WI38 (cell line): Measurements from ENCODE around the gene PYCR2.

Source experiments
- H3K4me3 ChIP-seq: 2 replicates; pipeline ENCODE4 v1.5.1; 2011; ENCODE audit warnings: low read depth, mild to moderate bottlenecking, control low read depth, low read length
- TF ChIP-seq, protein P1 (sequence below): IDR thresholded peaks from 2 replicates; pipeline ENCODE4 v1.5.1; 2012; ENCODE audit warnings: low read depth, mild to moderate bottlenecking, control low read depth, low read length

PYCR2 gene

DNA sequence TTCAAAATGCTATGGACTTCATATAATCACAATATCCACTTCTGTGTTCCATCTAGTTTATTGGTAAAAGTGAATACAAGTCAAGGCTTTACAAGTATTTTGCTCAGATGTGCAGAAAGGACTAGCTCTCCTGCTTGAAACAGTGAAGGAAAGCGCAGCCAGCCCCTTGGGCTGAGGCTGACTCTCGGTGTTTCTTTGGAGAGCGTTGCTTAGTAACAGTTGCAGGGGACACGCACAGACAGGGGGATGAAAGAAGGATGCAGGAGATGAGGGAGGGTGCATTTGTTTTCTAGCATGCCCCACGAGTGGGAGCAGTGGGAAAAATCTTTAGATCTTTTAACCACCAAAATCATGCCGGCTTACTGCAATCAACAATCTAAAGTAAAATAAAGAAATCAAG, 9.1 kb downstream of the PYCR2 start:
- no peak overlapping the region for H3K4me3 ChIP-seq
- TF ChIP-seq, protein P1, sequence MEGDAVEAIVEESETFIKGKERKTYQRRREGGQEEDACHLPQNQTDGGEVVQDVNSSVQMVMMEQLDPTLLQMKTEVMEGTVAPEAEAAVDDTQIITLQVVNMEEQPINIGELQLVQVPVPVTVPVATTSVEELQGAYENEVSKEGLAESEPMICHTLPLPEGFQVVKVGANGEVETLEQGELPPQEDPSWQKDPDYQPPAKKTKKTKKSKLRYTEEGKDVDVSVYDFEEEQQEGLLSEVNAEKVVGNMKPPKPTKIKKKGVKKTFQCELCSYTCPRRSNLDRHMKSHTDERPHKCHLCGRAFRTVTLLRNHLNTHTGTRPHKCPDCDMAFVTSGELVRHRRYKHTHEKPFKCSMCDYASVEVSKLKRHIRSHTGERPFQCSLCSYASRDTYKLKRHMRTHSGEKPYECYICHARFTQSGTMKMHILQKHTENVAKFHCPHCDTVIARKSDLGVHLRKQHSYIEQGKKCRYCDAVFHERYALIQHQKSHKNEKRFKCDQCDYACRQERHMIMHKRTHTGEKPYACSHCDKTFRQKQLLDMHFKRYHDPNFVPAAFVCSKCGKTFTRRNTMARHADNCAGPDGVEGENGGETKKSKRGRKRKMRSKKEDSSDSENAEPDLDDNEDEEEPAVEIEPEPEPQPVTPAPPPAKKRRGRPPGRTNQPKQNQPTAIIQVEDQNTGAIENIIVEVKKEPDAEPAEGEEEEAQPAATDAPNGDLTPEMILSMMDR = no peak

DNA sequence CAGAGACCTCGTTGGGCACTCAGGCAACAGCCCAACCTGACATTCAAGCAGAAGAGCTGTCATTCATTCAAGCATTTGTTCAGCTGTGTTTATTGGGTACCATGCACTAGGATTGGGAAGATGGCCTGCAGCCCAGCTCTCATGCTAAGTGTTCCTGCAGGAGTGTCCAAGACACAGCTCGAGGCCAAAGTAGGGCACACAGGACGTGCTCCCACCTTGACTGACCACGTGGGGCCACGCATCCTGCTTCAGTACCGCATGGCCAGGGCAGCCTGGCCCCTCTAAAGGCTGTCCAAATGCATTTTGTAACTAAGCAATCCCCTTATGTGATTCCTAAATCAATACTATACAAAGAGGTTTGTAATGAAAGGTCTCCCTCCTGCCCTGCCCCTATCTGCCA, 9.7 kb downstream of the PYCR2 start:
- no peak overlapping the region for H3K4me3 ChIP-seq
- TF ChIP-seq, protein P1 = no peak

DNA sequence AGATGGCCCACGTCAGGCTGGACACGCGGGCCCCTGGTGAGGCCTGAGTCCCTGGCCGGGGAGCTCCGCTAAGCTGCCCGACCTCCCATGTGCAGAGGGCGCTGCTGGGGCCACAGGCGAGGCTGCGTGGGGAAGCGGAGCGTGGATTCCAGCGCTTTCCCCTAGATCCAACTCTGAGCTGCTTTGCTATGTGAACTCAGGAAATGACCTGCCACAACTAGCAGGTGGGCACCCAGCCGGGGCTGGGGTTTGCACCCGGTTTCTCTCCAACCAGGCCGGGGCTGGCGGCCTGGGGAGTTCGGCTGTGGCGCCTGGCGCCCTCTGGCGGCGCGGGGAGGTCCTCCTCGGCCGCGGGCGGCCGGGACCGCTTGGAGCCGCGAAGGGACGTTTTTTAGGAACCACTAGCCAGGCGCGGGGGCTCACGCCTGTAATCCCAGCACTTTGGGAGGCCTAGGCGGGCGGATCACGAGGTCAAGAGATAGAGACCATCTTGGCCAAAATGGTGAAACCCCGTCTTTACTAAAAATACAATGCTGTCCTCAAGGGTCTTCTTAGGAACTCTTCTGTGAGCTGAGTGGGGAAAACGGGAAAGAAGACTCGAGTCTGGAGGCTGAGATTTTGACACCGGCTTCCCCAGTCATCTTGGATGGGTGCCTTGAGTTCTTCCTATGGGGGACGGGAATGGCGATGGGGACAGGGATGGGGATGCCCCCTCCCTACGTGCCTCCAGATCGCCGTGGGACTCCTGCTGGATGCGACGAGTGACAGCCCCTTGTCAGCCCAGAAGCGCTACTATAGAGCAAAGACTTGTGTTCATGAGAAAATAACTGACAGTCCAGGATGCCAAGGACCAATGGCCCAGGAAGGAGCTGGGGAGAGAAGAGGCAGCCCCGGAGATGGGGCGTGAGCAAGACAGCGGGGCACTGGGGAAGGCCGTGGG, 12.6 kb downstream of the PYCR2 start:
- TF ChIP-seq, protein P1 = peak; percentile 60
- no peak overlapping the region for H3K4me3 ChIP-seq

DNA sequence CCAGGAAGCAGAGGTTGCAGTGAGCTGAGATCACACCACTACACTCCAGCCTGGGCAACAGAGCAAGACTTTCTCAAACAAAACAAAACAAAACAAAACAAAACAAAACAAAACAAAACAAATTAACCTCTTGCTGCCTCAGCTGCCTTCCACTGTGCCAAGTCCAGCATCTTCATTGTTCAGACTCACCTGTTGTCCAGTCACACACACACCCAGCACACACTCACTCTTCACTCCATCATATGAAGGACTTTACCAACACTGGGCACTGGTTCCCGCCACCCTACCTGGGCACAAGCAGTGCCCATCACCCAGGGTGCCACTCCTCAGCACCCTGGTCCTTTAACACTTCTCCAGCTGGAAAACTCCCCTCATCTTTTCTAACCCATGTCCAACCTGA, 14.6 kb downstream of the PYCR2 start:
- no peak overlapping the region for H3K4me3 ChIP-seq
- TF ChIP-seq, protein P1 = no peak

DNA sequence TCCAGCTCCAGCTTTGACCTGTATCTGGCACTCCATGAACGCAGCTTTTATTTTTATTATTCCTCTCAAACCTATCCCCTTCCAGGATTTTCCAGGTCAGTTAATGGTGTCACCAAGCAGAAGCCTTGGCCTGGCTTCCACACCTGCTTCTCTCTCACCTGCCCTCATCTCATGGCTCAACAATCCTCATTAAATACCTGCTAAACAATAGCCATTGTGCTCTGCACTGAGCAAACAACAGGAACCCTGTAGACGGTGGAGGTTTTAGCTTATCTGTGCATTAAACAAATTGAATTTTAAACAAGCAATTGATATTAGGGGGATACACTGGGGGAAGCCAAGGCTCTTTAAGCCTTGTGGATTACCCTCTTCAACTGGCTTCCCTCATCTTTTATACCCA, 15.3 kb downstream of the PYCR2 start:
- TF ChIP-seq, protein P1 = no peak
- no peak overlapping the region for H3K4me3 ChIP-seq

DNA sequence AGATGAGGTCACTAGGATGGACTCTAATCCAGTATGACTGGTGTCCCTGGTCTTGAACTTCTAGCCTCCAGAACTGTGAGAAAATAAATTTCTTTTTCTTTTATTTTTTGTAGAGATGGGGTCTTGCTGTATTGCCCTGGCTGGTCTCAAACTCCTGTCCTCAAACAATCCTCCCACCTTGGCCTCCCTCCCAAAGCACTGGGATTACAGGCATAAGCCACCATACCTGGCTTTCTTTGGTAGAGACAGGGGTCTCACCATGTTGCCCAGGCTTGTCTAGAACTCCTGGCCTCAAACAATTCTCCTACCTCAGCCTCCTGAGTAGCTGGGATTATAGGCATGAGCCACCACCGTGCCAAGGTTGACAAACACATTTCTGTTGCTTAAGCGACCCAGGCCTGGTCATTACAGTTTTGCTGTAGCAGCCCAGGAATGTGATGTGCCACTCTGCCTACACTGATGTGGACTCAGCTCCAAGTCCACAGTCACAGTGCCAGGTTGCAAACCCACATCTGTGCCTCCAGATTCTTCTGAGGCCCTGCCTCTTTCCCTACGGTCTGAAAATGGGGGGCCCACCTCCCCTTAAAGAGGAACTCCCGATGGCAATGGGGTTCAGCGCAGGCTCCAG, 15.9 kb downstream of the PYCR2 start:
- TF ChIP-seq, protein P1 = no peak
- no peak overlapping the region for H3K4me3 ChIP-seq

DNA sequence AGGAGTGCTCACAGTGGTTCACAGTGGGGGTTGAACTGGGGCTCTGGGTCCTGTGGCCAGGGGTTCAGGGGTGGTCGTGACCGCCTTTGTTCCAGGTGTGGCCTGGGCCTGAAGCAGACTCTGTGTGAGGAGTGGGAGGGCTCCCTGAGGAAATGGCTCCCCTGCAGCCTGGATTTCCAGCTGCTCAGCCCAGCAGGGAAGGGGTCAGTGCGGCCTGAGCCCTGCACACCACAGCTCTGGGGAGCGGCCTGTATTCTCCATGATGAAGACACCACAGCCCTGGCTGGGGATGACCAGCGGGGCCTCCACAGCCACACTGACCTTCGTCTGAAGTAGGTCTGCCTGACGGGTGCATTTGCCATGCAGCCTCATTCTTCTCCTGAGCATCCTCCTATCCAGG, 16.7 kb downstream of the PYCR2 start:
- no peak overlapping the region for H3K4me3 ChIP-seq
- TF ChIP-seq, protein P1 = no peak
